Left lung (tissue), 14 donors: ENCODE data around the gene PRMT6. TPM values are rescaled to one million over a fixed set of nuclear protein-coding genes. Genes with fewer than 3 reads are reported as not detected.

Experiments
- ATAC-seq: fragments of 200-7000 bp; cut with Tn5 transposase; one replicate; pipeline ENCODE4 v1.9.1; 2020; ENCODE audit warnings: moderate library complexity
- DNase-seq, 4 donors: peaks; one replicate each; pipeline ENCODE4 v3.0.0-alpha.2; 2013 to 2020
- H3K27ac ChIP-seq, 2 donors: fragments of 200-600 bp; sonication (generic) in 1 of 2; one replicate each; pipeline versions ENCODE4 v1.5.0 to v1.8.0; 2020 to 2021
- H3K27me3 ChIP-seq, 2 donors: fragments of 200-600 bp; sonication (generic) in 1 of 2; one replicate each; pipeline versions ENCODE4 v1.5.0 to v1.8.0; 2020 to 2021
- H3K36me3 ChIP-seq, 2 donors: fragments of 200-600 bp; sonication (generic) in 1 of 2; one replicate each; pipeline versions ENCODE4 v1.5.0 to v1.8.0; 2020 to 2021
- H3K4me1 ChIP-seq, 2 donors: fragments of 200-600 bp; one replicate each; pipeline ENCODE4 v1.8.0; 2021
- H3K4me3 ChIP-seq, 2 donors: fragments of 200-600 bp; sonication (generic) in 1 of 2; one replicate each; pipeline versions ENCODE4 v1.5.0 to v1.8.0; 2020 to 2021; ENCODE audit warnings: mild to moderate bottlenecking in 1 of 2
- H3K9me3 ChIP-seq, 2 donors: fragments of 200-600 bp; sonication (generic) in 1 of 2; one replicate each; pipeline versions ENCODE4 v1.5.0 to v1.8.0; 2020 to 2021
- CTCF ChIP-seq, 2 donors: fragments of 200-600 bp; sonication (generic) in 1 of 2; IDR thresholded peaks; one replicate each; pipeline versions ENCODE4 v1.5.0 to v1.8.0; 2021; ENCODE audit warnings: antibody characterized with exemption in 2 of 2
- intact Hi-C, 2 donors: fragments of 100-400 bp; cut with DNase I; formaldehyde crosslinking; loops; one replicate each; pipeline versions ENCODE4 v1.11.2 to v1.14.2; 2022
- long read RNA-seq, 12 donors: library from polyadenylated mRNA in 2 of 12; unstranded in 2 of 12; transcript quantifications; one replicate each; pipeline ENCODE4 v2.0.0 and lab custom pipeline, GENCODE V29; 2019 to 2026
- polyA plus RNA-seq, 6 donors: library from polyadenylated mRNA; unstranded; fragments of 120-200 nt; gene quantifications; one replicate each; pipeline ENCODE4 v1.2.1, GENCODE V29; 2013; ENCODE audit not compliant: insufficient read length in 6 of 6
- total RNA-seq, 2 donors: library from RNA; stranded (reverse); fragmentation: NEBNext Ultra II Directional; extraction: Animal tissue kit (Norgen Biotek cat#: 25700); gene quantifications; one replicate each; pipeline ENCODE4 v1.2.1, GENCODE V29; 2021
- donor health status: DM: no; HTN: yes; CAD: no.
- donor health status: DM: no; HTN: no; CAD: no.

The PRMT6 gene
- total RNA-seq (10 to 100 TPM; 11.1 to 11.5 TPM), polyA plus RNA-seq (10 to 100 TPM; 22.4 to 28.6 (median 26.2) TPM)
- long read RNA-seq, donor 1, transcript PRMT6-201 (1 exons, 2,616 nt) = major isoform, 47 of 47 reads
- long read RNA-seq, donor 1, partial matches to known transcripts = 0 of 47 reads
- long read RNA-seq, donor 1, other reads (novel, unspliced or antisense) = 0 of 47 reads
- long read RNA-seq, donor 2, transcript PRMT6-201 (1 exons, 2,616 nt) = major isoform, 48 of 48 reads
- long read RNA-seq, donor 2, partial matches to known transcripts = 0 of 48 reads
- long read RNA-seq, donor 2, other reads (novel, unspliced or antisense) = 0 of 48 reads
- long read RNA-seq, donor 3, transcript PRMT6-201 (1 exons, 2,616 nt) = major isoform, 25 of 25 reads
- long read RNA-seq, donor 3, partial matches to known transcripts = 0 of 25 reads
- long read RNA-seq, donor 3, other reads (novel, unspliced or antisense) = 0 of 25 reads
- long read RNA-seq, donor 4, partial matches to known transcripts = 0 of 4 reads
- long read RNA-seq, donor 4, other reads (novel, unspliced or antisense) = 0 of 4 reads
- long read RNA-seq, donor 5, transcript PRMT6-201 (1 exons, 2,616 nt) = major isoform, 36 of 36 reads
- long read RNA-seq, donor 5, partial matches to known transcripts = 0 of 36 reads
- long read RNA-seq, donor 5, other reads (novel, unspliced or antisense) = 0 of 36 reads
- long read RNA-seq, donor 6, transcript PRMT6-201 (1 exons, 2,616 nt) = major isoform, 31 of 31 reads
- long read RNA-seq, donor 6, partial matches to known transcripts = 0 of 31 reads
- long read RNA-seq, donor 6, other reads (novel, unspliced or antisense) = 0 of 31 reads
- long read RNA-seq, donor 7, transcript PRMT6-201 (1 exons, 2,616 nt) = major isoform, 14 of 14 reads
- long read RNA-seq, donor 7, partial matches to known transcripts = 0 of 14 reads
- long read RNA-seq, donor 7, other reads (novel, unspliced or antisense) = 0 of 14 reads
- long read RNA-seq, donor 8, transcript PRMT6-201 (1 exons, 2,616 nt) = major isoform, 23 of 23 reads
- long read RNA-seq, donor 8, partial matches to known transcripts = 0 of 23 reads
- long read RNA-seq, donor 8, other reads (novel, unspliced or antisense) = 0 of 23 reads
- long read RNA-seq, donor 9, partial matches to known transcripts = 0 of 1 reads
- long read RNA-seq, donor 9, other reads (novel, unspliced or antisense) = 0 of 1 reads
- long read RNA-seq, donor 10, partial matches to known transcripts = 0 of 1 reads
- long read RNA-seq, donor 10, other reads (novel, unspliced or antisense) = 0 of 1 reads
- long read RNA-seq, donor 11, transcript PRMT6-201 (1 exons, 2,616 nt) = major isoform, 39 of 39 reads
- long read RNA-seq, donor 11, partial matches to known transcripts = 0 of 39 reads
- long read RNA-seq, donor 11, other reads (novel, unspliced or antisense) = 0 of 39 reads
- long read RNA-seq, donor 12, transcript PRMT6-201 (1 exons, 2,616 nt) = major isoform, 32 of 32 reads
- long read RNA-seq, donor 12, partial matches to known transcripts = 0 of 32 reads
- long read RNA-seq, donor 12, other reads (novel, unspliced or antisense) = 0 of 32 reads

- Histone ChIP-seq H3K4me1 (peaks cover 8 to 13% of the 10 kb centered on the region in 2 donors), H3K27ac (peak within 1 kb of the TSS; percentile 78 to 80), H3K27me3 (no peaks in the 10 kb centered on the region), H3K36me3 (peaks cover 0 to 7% of the 10 kb centered on the region in 2 donors), H3K4me3 (peak within 1 kb of the TSS; percentile 90 to 95), H3K9me3 (no peaks in the 10 kb centered on the region)
- ATAC-seq = peak; percentile 97
- no peak for TF ChIP-seq CTCF (IDR thresholded peaks at IDR 0.05)
- peak; percentile 87 to 93 (median 88) for DNase-seq
- intact Hi-C loops = no loop called here
Measured at GRCh38 chr1:107056426-107057196, at the start of gene PRMT6. TSS of gene PRMT6 (plus strand) at chr1:107056674. CDS start at chr1:107056716, 42 bp downstream.

GRCh38 chr1:107009281-107009680, 47.2 kb upstream of the PRMT6 start:
- intact Hi-C loops = no loop called here
- Histone ChIP-seq H3K9me3 (no peaks in the 10 kb centered on the region), H3K4me1 (no peaks in the 10 kb centered on the region), H3K4me3 (no peak overlapping the region), H3K27ac (no peak overlapping the region), H3K27me3 (no peaks in the 10 kb centered on the region), H3K36me3 (no peaks in the 10 kb centered on the region)
- DNase-seq (peak in 2 of 4 donors; percentile 6), ATAC-seq (peak; percentile 25)
- no peak for TF ChIP-seq CTCF (IDR thresholded peaks at IDR 0.05)

DNA sequence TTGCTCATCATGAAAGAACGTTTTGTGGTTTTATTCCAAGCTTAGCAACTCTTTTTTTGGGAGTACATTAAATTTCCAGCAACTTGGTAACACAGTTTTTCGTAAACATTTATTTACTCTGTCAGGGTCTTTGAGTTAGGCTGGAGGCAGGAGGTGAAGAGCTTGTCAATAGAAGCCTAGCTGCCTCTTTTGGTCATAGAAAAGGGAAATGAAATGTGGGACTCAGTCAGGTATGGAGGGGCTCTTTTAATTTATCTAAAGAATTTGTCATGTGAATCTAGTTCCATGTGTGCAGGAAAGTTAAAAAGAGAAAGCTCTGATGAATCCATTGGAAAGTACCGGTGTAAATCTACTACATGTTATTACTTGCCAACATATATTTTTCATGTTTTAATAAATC, 45.9 kb upstream of the PRMT6 start:
- no peak for DNase-seq
- H3K36me3 ChIP-seq = no peaks in the 10 kb centered on the region
- no peak for ATAC-seq
- TF ChIP-seq CTCF (IDR thresholded peaks at IDR 0.05) = no peak
- H3K27me3 ChIP-seq = no peaks in the 10 kb centered on the region
- H3K4me1 ChIP-seq = no peaks in the 10 kb centered on the region
- no peak overlapping the region for H3K27ac ChIP-seq
- H3K4me3 ChIP-seq = no peak overlapping the region
- intact Hi-C loops = no loop called here
- H3K9me3 ChIP-seq = no peaks in the 10 kb centered on the region

- Histone ChIP-seq H3K9me3 (no peaks in the 10 kb centered on the region), H3K36me3 (no peaks in the 10 kb centered on the region), H3K4me3 (no peak overlapping the region), H3K4me1 (no peaks in the 10 kb centered on the region), H3K27ac (no peak overlapping the region), H3K27me3 (no peaks in the 10 kb centered on the region)
- DNase-seq = no peak
- intact Hi-C loops = no loop called here
- no peak for ATAC-seq
- no peak for TF ChIP-seq CTCF (IDR thresholded peaks at IDR 0.05)
Measured at GRCh38 chr1:107016376-107016978, 40.0 kb upstream of the PRMT6 start.
